ENCODE results near the gene LAD1. TPM values are rescaled to one million over a fixed set of nuclear protein-coding genes. Genes with fewer than 3 reads are reported as not detected.

The LAD1 gene
- total and polyA plus RNA-seq, 2 of the 4 experiments (the other 2 are of a cell fraction), result under 0.01 to 0.07 TPM

- dilution Hi-C loops (cut with HindIII; ENCODE audit: low sequenced_read_pairs, unreplicated experiment) (no loop called here), in situ Hi-C loops (cut with MboI; ENCODE audit: low sequenced_read_pairs) (no loop called here), intact Hi-C loops (cut with micrococcal nuclease) (no loop called here)
- POLR2A ChIA-PET (ENCODE audit: unreplicated experiment), result no interaction called here
- Histone ChIP-seq H2AFZ (replicated peaks; ENCODE audit: low read length, poor library complexity) (no peak overlapping the region), H3K36me3 (ENCODE audit: control insufficient read depth, insufficient read depth, low read length) (no peaks in the 10 kb centered on the region), H3K4me3 (ENCODE audit: insufficient read depth, low read depth, low read length) (no peak overlapping the region), H3K56ac (ENCODE audit: extremely low read depth, insufficient read depth, low read length) (no peak overlapping the region), H3K79me1 (ENCODE audit: low read depth in 1 of 2, low read length in 2 of 2) (no peaks in the 10 kb centered on the region), H3K9ac (ENCODE audit: low read depth, low read length) (no peak overlapping the region), H3K4me2 (ENCODE audit: low read depth, low read length) (no peak overlapping the region), H3K27me3 (ENCODE audit: control insufficient read depth, insufficient read depth, low read length) (peaks cover 73% of the 10 kb centered on the region), H2BK15ac (ENCODE audit: low read depth, low read length) (no peak overlapping the region), H2AK5ac (ENCODE audit: low read depth, low read length) (no peak overlapping the region), H2BK20ac (ENCODE audit: low read depth, low read length) (no peak overlapping the region), H4K20me1 (ENCODE audit: insufficient read depth, low read length) (no peaks in the 10 kb centered on the region), H4K8ac (ENCODE audit: low read depth in 2 of 2, low read length in 2 of 2) (no peak overlapping the region), H3K18ac (ENCODE audit: low read depth, low read length) (no peak overlapping the region), H3K27ac (ENCODE audit: insufficient read depth, low read length) (no peak overlapping the region), H3K9me3 (ENCODE audit: control insufficient read depth, insufficient read depth, low read length) (no peaks in the 10 kb centered on the region), H3K4me1 (ENCODE audit: control insufficient read depth, insufficient read depth, low read length) (no peaks in the 10 kb centered on the region), H3K23ac (ENCODE audit: low read depth, low read length) (no peak overlapping the region), H4K5ac (ENCODE audit: low read depth, low read length) (no peak overlapping the region), H2AK9ac (replicated peaks; ENCODE audit: low read depth, low read length, poor library complexity) (no peak overlapping the region), H3K9me1 (ENCODE audit: insufficient read depth, low read length) (no peaks in the 10 kb centered on the region), H3K4ac (ENCODE audit: low read depth, low read length) (no peak overlapping the region), H2BK5ac (ENCODE audit: low read depth, low read length, poor library complexity, severe bottlenecking) (no peak overlapping the region), H4K91ac (ENCODE audit: insufficient read depth, low read depth, low read length) (no peak overlapping the region), H2BK120ac (ENCODE audit: low read depth, low read length) (no peak overlapping the region), H3K14ac (replicated peaks; ENCODE audit: low read depth, low read length) (no peak overlapping the region)
- DNase-seq (no peak), ATAC-seq (ENCODE audit: low read depth) (no peak)
- TF ChIP-seq ELK1 (IDR thresholded peaks at IDR 0.05; ENCODE audit: borderline replicate concordance, low read depth, low read length) (no peak), MXI1 (IDR thresholded peaks at IDR 0.05; ENCODE audit: borderline replicate concordance, low read depth, low read length) (no peak), BHLHE40 (IDR thresholded peaks at IDR 0.05; ENCODE audit: low read depth, low read length) (no peak), NFE2L2 (IDR thresholded peaks at IDR 0.05; ENCODE audit: low read depth, low read length) (no peak), POLR2A (IDR thresholded peaks at IDR 0.05; ENCODE audit: low read depth, low read length) (no peak), SMC3 (IDR thresholded peaks at IDR 0.05; ENCODE audit: low read depth, low read length) (no peak), CTCF (conservative IDR thresholded peaks at IDR 0.05; ENCODE audit: low read depth, low read length) (no peak), RAD21 (IDR thresholded peaks at IDR 0.05; ENCODE audit: low read length) (no peak), FOS (IDR thresholded peaks at IDR 0.05; ENCODE audit: low read depth, low read length) (no peak), USF2 (IDR thresholded peaks at IDR 0.05; ENCODE audit: low read depth, low read length) (no peak), RCOR1 (IDR thresholded peaks at IDR 0.05; ENCODE audit: insufficient replicate concordance, low read length) (no peak), MAFK (IDR thresholded peaks at IDR 0.05; ENCODE audit: low read depth, low read length) (no peak), MAZ (IDR thresholded peaks at IDR 0.05; ENCODE audit: borderline replicate concordance, low read depth, low read length) (no peak), RFX5 (IDR thresholded peaks at IDR 0.05; ENCODE audit: low read depth, low read length) (no peak), CEBPB (IDR thresholded peaks at IDR 0.05; ENCODE audit: low read depth, low read length) (no peak), CHD1 (IDR thresholded peaks at IDR 0.05; ENCODE audit: low read depth, low read length) (no peak)
- WGBS, 2 experiments (ENCODE audit: extremely low coverage in 2 of 2, insufficient read length in 1 of 2), result 0% methylated on average over 1 of the region's 11 CpGs; no CpG with 5 or more reads in 1 of the 2 experiments
- CTCF ChIA-PET, result interaction anchor here (0.6 kb wide), 1 partner anchor 11 kb away, joined by 3 read pairs; no protein-coding TSS in a partner anchor
- BruUV-seq (replicated peaks), result no TSS peak
These were observed 33.9 kb downstream of the LAD1 start for GRCh38 chr1:201365251-201365650.
